ENCODE measurements around the gene PKD2. TPM values are rescaled to one million over a fixed set of nuclear protein-coding genes. Genes with fewer than 3 reads are reported as not detected.
"Not testable (repeated sequence)": the region's sequence is repeated elsewhere in the genome, so short reads cannot be mapped to it uniquely, and the experiment has no call there.

PKD2 gene
- polyA plus RNA-seq, 12 donors: 18.7 to 42.9 (median 32.1) TPM; not detected in 1

DNA sequence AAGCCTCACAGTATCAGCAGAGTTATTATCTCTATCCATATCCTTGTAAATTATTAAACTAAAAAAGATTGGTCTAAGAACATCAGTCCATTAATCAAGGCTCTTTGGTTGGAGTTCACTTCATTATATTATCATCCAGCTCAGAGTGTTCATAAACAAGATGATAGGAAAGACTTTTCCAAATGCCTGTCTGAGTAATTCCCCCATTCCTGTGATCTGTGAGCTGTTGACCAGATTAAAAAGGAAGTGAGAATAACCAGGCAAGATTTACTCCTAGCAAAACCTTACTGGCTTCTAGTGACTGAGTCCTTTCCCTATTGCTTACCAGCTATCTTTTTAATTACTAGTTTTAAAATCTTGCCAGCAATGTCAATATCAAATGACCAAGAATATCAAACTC, 14.9 kb downstream of the PKD2 start:
- DNase-seq: no peak

DNA sequence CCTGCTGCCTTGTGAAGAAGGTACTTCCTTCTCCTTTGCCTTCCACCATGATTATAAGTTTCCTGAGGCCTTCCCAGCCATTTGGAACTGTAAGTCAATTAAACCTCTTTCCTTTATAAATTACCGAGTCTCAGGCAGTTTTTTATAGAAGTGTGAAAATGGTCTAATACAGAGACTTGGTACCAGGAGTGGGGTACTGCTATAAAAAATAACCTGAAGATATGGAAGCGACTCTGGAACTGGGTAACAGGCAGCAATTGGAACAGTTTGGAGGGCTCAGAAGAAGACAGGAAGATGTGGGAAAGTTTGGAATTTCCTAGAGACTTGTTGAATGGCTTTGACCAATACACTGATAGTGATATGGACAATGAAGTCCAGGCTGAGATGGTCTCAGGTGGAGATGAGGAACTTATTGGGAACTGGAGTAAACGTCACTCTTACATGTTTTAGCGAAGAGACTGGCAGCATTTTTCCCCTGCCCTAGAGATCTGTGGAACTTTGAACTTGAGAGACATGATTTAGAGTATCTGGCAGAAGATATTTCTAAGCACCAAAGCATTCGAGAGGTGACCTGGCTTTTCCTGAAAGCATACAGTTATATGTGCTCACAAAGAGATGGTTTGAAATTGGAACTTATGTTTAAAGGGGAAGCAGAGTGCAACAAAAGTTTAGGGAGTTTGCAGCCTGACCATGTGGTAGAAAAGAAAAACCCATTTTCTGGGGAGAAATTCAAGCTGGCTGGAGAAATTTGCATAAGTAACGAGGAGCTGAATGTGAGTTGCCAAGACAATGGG, 18.6 kb downstream of the PKD2 start:
- not testable (repeated sequence) for DNase-seq

DNA sequence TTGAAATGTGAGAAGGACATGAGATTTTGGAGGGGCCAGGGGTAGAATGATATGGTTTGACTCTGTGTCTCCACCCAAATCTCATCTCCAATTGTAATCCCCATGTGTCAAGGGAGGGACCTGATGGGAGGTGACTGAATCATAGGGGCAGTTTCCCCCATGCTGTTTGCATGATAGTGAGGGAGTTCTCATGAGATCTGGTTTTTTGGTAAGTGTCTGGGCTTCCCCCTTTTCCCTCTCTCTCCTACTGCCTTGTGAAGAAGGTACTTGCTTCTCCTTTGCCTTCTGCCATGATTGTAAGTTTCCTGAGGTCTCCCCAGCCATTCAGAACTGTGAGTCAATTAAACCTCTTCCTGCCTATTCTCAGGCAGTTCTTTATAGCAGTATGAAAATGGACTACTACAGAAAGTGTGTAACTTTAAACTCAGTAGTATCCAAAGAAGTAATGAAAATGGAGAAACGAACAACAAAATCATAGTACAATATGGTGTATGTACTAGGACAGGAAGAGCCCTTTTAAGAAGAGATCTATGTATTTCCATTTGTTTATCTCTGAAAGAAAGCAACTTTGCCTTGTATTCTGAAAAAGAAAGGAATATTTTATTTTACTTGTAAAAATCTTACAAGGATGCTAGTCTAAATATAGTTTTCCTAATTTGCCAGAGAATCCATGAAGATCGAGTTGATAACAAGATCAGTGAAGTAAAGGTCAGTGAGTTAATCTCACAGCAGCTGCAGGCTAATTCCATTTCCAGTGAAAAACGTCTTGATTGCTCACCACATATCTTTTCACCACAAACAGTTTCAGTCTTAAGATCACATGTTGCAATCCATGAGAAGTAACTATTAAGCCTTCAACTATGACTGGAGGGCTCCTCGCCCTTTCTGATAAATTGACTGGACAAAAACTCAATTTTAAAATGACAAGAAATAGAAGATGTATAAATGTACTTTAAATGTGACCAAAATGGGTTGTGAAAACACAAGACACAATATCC, 20.5 kb downstream of the PKD2 start:
- no peak for DNase-seq

DNA sequence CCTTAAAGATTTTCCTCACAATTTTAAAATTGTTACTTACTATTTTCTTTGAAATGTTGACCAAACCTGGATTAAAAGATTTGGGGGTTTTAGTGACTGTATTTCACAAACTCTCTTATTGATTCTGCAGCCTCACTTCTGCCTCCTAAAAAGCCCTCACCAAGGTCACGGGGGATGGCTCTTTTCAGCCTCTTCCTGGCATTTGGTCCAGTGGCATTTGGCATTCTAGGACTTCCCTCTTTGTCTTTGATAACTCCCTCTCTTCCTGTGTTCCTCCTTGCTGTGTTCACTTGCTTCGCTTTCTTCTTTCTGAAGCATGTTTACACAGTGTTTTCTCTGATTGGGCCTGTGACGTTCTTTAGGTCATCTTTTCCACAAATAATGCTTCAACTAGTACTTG, 21.5 kb downstream of the PKD2 start:
- DNase-seq: no peak

DNA sequence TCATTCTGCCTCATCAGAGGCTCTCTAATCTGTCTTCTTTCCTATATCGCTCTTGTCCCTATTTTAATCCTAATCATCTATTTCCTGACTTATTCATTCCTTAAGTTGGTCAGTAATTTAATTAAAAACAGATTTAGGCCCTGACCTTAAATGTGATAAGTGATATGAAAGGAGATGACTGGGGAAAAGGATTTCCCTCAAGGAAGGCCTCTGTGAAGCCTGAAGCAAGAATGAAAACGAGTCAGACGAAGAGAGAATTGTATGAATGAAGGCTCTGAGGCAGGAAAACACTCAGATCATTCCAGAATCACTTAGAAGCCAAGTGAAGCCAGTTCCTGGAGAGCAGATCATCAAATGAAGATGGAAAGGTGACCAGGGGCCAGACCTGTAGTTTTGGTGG, 22.1 kb downstream of the PKD2 start:
- DNase-seq: no peak

DNA sequence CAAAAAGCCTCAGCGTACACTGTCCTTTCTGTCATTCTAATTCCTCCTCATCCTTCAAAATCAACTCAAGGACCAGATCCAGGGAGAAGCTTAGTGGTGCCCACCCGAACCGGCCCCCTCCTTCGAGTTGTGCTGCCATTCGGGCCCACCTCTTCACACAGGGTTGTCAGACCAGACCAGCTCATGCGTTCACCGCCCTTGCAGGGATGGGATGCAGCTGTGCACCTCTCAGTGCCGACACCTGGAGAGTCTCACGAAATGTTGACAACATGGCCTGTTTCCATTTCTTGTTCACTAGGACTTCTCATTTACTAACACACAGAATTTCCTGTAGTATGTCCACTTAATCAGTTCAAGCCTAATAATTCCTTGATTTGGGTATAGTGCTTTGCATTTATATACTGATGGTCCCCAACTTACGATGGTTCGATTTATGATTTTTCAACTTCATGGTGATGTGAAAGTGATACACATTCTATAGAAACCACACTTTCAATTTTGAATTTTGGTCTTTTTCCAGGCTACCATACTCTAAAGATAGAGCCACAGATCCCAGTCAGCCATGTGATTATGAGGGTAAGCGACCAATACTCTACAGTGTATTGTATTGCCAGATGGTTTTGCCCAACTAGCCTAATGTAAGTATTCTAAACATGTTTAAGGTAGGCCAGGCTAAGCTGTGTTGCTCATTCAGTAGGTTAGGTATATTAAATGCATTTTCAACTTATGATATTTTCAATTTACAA, 23.3 kb downstream of the PKD2 start:
- no peak for DNase-seq

DNA sequence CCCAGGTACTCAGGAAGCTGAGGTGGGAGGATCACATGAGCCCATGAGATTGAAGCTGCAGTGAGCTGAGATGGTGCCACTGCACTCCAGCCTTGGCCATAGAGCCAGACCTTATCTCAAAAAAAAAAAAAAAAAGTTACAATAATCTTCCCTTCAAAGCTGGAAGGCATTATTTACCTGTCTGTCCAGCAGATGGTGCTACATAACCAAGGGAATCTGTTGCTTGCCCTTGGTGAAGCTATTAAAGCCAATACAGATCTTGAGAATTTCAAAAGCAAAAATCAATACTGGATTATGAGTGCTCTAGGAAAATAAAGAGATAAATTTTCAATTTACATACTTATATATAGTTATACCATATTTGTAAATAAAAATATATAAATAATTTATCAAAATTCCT, 25.9 kb downstream of the PKD2 start:
- peak; percentile 51 for DNase-seq

DNA sequence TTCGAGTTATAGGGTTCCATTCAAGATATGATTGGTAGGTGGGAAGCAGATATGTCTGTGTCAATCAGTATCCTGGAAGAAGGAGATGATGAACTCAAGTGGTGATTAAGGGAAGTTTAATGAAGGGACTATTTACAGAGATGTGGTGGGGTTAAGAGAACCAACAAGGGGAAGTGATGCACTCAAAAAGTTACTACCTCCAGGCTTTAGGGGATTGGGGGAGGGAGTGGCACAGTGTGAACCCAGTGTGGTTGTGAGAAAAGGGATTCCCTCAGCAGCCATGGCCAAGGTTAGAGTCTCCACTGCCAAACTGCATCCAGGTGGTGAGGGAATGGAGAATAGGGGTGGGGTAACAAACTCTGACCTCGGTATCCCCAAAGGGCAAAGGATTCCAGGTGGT, 27.9 kb downstream of the PKD2 start:
- no peak for DNase-seq

DNA sequence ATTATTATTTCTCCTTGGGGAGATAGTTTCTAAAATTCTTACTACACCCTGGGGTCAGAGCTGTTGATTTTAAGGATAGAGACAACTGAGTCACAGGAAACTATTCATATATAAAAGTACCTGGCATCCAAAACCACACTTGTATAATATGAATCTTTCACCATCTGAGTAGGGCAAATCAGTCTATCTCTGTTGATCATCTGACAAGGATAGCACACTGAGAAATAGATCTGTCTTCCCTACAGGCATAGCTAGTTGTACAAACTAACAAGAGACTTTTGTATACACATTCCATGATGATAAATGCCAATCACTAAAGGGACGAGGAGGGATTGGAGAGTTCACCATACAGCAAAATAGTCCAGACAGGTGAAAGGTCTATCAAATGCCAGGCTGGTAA, 30.0 kb downstream of the PKD2 start:
- DNase-seq: no peak

DNA sequence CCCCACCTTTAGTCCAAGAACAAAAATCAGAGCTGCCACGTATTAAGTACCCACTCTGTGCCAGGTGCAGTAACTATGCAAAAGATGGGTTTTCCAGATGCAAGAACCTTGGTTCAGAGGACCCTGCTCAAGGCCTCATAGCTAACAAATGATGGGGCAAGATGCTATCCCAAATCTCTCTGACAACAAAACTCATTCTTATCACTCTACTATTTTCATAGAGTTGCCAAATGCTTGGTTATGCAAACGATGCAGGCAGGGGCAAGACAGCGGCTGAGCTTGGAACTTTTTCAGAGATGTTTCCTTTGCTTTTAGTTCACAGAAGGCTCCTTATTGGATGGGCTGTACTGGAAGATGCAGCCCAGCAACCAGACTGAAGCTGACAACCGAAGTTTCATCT, 30.5 kb downstream of the PKD2 start:
- no peak for DNase-seq

DNA sequence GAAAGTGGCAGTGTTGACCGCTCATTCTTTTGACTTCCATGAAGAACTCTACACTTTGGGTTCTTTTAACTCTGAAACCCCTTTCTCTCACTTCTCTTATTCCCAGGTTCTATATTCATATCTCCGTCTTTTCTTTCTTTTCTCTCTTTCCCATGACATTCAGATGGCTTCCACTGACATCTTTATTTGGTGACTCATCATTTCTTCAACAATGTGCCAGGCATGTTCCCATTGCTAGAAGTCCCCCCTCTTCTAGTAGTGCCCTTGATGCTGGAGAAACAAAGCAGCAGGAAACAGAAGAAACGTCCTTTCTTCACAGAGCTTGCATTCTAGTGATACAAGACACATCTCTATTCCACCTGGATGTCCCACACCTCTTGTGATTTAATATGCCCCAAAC, 33.3 kb downstream of the PKD2 start:
- DNase-seq: no peak

DNA sequence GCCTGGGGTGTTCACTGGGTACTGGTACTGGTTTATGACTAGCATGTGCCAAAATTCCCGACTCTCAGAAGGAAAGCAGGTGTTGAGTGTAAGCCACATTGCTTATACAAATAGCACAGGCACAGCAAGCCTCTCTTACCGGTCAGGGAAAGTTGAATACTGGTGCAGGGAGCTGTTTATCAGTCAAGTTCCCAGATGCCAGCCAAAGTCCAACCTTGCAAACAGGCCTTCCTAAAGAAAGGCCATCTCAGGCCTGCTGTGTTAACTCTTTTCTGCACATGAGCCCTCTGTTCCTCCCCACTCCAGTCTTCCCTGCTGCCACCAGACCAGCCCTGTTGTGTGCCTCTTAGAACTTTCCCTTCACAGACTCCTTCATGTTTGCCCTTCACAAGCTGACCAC, 34.2 kb downstream of the PKD2 start:
- DNase-seq: no peak

DNA sequence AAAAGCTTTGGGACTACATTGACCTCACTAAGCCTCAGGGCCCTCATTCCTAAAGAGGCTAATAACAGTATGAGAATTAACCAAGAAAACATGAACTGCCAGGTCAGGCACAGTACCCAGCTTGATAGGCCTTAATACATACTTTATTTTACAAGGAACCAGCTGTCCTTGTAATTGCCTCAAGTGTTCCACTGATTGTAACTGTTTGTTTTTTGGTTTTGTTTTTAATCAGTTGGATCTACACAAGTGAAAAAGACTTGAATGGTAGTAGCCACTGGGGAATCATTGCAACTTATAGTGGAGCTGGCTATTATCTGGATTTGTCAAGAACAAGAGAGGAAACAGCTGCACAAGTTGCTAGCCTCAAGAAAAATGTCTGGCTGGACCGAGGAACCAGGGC, 35.6 kb downstream of the PKD2 start:
- DNase-seq: no peak

DNA sequence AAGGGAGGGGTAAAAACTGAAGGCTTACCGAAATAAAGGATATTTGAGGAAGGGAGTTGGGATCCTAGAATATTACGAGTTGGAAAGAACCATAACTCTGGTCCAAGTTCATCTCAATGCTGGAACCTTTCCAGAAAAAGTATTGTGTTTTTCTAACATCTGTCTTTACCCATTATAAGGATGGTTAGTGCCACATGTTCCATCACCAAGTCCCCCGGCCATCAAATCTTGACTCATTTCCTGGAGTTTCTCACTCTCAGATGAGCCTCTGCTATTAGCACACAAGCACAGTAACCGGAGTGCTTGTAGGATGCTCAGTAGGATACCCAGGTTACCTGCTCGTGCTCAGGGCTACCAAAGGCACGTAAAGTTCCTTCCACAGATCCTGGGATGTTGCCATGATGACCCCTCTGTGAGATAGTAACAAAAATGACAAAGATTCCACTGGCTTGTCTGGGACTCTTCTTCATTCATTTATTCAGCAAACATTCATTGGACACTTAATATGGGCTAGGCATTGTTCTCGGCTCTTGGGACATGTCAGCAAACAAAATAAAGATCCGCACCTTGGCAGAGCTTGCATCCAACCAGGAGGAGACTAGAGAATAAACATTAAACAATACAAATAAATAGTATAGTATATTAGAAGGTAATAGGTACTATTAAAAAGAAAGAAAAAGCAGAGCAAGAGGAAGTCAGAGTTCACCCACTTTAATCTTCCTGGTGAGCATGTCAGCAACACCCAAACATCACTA, 36.3 kb downstream of the PKD2 start:
- DNase-seq: no peak

DNA sequence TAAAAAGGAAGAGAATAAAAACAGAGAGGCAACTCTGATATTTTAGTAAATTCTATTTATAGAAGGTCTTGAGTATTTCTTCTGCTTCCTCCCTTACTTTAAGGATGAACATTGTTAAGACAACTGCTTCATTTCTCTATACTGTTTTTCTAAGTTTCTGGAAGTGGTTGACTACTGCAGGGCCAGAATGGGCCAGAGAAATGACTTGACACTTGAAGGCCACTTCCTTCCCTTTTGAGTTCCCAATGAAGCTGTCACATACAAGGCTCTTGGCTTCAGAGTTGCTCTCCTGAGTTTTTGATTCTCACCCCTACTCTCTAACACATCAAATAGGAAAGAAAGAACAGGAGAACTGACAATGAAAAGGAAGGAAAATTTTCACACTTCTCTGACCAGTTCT, 37.6 kb downstream of the PKD2 start:
- DNase-seq: peak; percentile 1

DNA sequence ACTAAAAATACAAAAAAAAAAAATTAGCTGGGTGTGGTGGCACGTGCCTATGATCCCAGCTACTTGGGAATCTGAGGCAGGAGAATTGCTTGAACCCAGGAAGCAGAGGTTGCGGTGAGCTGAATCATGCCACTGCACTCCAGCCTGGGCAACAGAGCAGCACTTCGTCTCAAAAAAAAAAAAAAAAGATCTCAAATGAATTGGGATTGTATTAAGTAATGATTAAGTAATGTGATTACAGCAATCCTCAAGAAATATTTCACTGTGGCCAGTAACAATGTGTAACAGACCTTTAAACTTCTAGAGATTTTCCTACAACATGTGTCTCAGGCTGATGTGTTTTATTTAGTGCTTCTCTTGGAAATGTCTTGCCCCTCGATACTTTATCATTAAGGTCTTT, 46.8 kb downstream of the PKD2 start:
- DNase-seq: no peak

DNA sequence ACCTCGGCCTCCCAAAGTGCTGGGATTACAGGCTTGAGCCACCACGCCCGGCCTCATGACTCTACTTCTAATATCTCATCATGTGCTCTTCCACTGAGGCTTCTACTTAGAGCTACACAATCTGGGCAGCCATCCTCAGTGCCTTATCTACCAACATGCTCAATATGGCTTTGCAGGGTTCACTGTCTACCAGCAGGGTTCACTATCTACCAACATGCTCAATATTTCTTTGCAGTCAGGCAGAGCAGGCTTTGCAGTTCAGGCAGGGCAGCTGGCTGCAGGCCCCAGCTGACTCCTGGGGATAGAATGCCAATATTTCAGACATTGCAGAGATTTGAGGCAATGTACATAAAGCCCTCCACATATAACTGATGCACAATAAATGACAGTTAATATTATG, 47.5 kb downstream of the PKD2 start:
- peak; percentile 8 for DNase-seq

DNA sequence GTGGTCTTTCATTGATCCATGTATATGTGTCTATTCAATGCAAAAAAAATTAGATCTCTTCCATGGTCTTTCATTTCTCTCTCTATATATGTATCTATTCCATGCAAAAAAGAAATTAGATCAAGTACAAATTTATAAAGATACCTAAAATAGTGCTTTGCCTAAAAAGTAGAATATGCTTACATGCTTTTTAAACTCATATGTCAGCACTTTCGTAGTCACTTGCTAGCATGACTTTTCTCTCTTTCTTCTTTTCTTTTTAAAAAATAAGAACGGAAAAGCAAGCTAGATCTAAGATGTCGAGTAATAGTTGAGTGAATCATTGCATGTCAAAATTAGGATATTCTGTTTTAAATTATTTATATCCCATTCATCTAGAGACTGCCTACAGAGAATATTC, 50.9 kb downstream of the PKD2 start:
- DNase-seq: no peak

DNA sequence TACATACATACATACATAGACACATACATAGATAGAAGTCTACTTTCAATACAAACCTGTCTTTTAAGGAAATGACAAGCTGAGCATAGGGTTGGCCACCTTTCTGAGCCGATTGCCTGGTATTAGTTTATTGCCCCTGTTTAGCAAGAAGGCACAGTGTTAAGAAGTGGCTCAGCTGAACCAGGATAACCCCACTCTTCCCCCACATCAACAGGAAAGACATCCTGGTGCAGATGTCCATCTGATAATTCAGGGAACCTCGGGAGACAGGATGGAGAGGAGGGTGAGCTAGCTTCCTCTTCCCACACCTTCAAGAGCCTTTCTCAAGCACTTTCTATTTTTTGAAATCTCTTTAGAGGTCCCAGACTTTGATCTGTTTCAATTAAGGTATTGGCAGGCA, 52.3 kb downstream of the PKD2 start:
- no peak for DNase-seq

DNA sequence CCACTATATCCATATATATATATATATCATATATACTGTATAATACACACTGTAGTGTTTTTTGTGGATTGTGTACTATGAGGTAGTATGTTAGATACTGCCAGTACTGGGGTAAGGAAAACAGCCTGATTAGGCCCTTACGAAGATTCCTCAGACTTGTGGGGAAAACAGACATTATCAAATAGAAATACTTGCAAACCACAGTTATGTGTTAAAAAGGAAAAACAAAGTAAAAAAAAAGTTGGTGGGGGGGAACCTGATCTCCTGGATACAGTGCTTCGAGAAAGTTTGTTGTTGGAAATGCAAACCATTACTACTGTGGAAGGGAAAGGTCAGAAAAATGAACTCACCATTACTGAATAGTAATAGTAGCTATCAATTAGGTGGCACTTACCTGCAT, 53.0 kb downstream of the PKD2 start:
- DNase-seq: no peak

DNA sequence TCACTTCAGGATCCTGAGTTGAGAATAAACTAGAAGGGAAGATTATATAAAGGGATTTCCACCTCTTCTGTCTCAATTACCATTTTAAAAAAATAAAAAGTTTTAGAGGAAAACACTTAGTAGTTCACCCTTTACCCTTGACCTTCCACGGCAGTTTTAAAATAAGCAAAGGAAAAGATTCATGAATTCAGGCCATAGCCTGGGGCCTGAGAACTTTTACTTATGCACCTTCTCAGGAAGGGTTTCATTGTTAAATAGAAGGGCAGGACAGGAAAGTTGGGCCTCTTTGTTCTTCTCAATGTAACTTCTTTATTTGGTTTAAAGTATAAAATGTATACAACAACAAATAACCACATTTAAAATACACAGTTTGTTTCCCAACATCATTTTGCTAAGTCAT, 54.9 kb downstream of the PKD2 start:
- DNase-seq: no peak

DNA sequence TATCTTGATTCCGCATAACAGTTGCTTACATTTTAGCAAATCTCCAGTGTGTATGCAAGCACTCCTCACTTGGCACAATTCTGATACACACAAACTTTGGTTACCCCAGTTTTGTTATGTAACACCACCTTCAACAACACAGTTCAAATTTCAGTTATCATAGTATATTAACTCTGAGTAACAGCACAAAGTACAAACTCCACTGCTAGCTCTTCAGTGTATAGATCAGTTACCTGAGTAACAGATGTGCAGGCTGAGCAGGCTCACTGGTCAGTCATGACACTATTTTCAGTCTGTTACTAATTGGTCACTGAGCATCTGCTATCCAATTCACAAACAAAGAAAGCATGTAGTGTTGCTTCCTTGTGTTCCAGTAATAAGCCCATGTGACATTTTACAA, 55.4 kb downstream of the PKD2 start:
- no peak for DNase-seq

Measured in muscle of arm (tissue), 12 donors.